GM21390 (cell line): ENCODE results near the gene RB1.
"Not testable (repeated sequence)": the region's sequence is repeated elsewhere in the genome, so short reads cannot be mapped to it uniquely, and the experiment has no call there.

Experiments used
- ATAC-seq: cut with Tn5 transposase; IDR thresholded peaks from one replicate; pipeline ENCODE4 v1.9.1; 2021; ENCODE audit not compliant: unreplicated experiment

Gene RB1

GRCh38 chr13:48446464-48446863 is 142.9 kb downstream of the RB1 start:
- ATAC-seq, result no peak

- no peak for ATAC-seq
These were observed 144.9 kb downstream of the RB1 start for GRCh38 chr13:48448285-48448958.

DNA sequence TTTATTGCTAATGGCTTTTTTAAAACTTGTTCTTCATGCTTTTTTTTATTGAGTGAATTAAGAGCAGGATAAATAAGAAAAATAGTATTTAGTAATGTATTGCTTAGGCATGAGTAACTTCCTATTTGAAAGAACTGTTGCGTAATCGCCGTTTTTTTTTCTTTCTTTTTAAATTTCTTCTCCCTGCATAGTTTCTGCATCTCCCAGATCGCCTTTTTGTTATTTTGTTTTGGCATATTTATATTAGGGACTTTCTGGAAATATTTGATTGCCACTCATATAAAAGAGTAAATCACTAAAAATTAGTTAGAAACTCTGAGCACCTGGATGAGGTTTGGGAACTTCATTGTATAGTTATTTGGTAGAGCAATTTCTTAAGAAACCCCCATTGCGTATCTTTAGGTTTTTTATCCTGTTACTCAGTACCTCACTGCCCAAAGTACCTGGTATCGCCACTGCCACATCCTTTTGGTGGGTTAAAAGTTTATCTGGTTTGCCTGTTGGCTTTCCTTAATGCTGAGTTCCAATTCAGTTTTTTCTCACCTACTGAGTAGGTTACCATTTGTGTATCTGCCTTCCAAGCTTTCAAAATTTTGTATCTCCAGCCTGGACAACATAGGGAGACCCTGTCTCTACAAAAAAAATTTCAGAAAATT is 145.5 kb downstream of the RB1 start:
- no peak for ATAC-seq

GRCh38 chr13:48449656-48450055 is 146.1 kb downstream of the RB1 start:
- no peak for ATAC-seq

DNA sequence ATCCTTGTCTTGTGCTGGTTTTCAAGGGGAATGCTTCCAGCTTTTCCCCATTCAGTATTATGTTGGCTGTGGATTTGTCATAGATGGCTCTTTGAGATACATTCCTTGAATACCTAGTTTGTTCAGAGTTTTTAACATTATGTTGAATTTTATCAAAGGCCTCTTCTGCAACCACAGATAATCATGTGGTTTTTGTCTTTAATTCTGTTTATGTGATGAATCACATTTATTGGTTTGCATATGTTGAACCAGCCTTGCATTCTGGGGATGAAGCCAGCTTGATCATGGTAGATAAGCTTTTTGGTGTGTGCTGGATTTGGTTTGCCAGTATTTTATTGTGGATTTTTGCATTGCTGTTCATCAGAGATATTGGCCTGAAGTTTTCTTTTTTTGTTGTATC is 147.6 kb downstream of the RB1 start:
- not testable (repeated sequence) for ATAC-seq

- no peak for ATAC-seq
These were observed 153.0 kb downstream of the RB1 start for GRCh38 chr13:48456546-48456945.

GRCh38 chr13:48457578-48458242 is 154.2 kb downstream of the RB1 start:
- ATAC-seq, result no peak

DNA sequence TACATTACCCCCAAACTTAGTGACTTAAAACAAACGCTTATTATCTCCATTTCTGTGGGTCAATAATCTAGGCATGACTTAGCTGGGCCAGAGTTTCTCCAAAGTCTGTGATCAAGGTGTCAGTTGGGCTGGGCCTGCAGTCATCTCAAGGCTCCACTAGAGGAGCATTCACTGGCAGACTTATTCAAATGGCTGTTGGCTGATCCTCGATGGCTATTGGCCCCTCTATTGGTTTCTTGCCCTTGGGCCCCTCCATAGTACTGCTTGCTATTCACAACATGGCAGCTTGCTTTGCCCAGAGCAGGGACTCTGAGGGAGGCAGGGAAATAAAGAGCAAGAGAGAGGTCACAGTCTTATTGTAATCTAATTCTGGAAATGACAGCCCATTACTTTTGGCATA is 171.7 kb downstream of the RB1 start:
- no peak for ATAC-seq

DNA sequence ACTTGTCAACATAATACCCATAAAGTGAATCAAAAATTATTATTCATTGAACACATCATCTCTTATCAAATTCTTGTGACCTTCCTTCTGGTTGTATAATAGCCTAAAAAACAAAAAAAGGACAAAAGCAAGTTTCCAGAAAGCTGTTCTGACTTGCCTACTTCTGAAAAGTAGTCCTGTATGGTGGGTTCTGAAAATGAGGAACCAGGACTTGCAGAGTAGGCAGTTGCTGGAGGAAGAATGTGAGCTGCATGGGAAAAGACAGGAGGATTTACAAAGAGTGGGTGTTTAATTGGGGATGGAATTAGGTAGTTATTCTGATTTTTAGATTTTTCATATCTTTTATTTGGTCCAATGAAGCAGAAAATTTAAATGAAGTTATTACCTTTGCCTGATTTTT is 172.7 kb downstream of the RB1 start:
- no peak for ATAC-seq

GRCh38 chr13:48476686-48477085 is 173.1 kb downstream of the RB1 start:
- ATAC-seq, result no peak

DNA sequence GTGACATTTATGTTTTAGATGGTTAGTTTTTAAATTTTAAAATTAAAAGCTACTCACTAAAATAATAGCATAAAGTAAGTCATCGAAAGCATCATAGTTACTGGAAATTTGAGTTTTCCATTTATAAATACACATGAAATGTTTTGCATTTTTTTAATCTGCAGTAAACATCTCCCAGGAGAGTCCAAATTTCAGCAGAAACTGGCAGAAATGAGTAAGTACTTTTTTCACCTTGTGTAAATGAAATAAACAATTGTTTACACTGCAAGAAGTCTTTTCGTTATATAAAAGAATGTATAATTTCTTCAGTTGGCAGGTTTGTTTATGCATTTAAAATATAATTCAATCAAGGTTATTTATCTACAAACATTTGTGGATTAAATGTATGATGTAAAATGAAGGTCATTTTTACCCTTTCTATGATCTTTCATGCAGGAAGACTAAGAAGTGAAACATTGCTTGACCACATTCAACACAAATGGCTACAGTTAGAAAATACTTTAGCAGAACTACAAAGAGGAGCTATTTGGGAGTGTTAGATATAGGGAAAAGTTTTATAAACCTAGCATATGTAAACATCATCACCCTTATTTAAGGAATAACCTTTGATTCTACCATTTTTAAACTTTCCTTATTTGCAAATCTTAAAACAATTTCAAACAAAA is 173.8 kb downstream of the RB1 start:
- ATAC-seq, result peak; percentile 60

- no peak for ATAC-seq
These were observed 174.8 kb downstream of the RB1 start for GRCh38 chr13:48478391-48478790.

- no peak for ATAC-seq
These were observed 180.0 kb downstream of the RB1 start for GRCh38 chr13:48483575-48483974.

GRCh38 chr13:48485432-48485831 is 181.9 kb downstream of the RB1 start:
- no peak for ATAC-seq

DNA sequence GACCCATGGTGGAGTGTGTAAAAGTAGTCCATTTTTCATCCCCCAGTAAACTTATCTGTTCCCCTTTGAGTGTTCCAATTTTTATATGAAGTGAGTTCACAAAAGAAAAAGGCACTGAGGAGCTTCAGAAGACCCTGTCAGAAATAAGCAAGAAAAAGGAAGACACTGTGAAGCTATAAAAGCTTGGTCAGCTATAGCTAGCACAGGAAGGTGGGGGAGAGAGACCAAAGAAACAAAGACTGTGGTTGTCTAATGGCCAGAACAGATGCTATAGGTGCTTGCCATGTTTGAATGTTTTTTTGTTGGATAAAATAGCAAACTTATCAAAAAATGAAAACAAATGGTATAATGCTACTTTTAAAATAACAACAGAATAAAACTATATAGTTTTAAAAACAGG is 182.8 kb downstream of the RB1 start:
- ATAC-seq, result no peak

GRCh38 chr13:48486836-48487235 is 183.3 kb downstream of the RB1 start:
- no peak for ATAC-seq

DNA sequence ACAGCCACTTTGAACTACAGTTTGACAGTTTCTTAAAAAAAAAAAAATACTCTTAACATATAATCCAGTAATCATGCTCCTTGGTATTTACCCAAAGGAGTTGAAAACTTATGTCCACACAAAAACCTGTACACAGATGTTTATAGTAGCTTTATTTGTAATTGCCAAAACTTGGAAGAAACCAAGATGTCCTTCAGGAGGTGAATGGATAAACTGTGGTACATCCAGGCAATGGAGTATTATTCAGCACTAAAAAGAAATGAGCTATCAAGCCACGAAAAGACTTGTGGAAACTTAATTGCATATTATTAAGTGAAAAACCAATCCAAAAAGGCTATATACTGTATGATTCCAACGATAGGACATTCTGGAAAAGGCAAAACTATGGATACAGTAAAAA is 184.4 kb downstream of the RB1 start:
- no peak for ATAC-seq

GRCh38 chr13:48488995-48489394 is 185.4 kb downstream of the RB1 start:
- ATAC-seq, result no peak

- ATAC-seq, result no peak
These were observed 186.1 kb downstream of the RB1 start for GRCh38 chr13:48489666-48490065.

GRCh38 chr13:48490241-48490640 is 186.7 kb downstream of the RB1 start:
- no peak for ATAC-seq

DNA sequence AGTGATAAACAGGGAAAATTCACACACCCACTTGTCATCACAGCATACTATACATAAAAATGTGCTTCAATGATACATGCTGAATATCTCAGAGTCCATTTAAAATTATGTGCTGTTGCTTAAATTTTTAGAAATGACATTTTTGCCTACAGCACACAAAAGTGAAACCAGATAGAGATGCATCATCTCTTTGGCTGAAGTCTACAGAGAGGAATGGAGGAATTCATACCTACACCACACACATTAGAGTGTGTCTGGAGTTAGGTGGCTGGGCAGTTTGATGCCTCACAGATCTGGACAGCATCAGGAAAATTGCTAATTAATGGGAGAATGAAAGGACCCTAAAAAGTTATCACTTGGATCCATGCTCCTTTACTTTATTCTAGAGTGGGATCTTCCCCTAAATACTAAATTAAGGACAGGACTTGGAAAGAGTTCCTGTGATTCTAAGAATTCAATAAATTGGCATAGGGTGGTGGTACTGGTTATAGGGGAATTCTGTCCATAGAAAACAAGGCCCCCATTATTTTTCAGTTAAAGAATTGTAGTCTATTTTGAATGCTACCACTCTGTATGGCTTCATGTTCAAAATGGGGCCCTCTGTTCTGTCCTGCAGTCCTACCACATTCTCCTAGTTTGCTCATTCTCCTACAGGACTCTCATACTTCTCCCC is 188.0 kb downstream of the RB1 start:
- ATAC-seq, result no peak
